ENCODE results near the gene CTIF. TPM values are rescaled to one million over a fixed set of nuclear protein-coding genes. Genes with fewer than 3 reads are reported as not detected.

The CTIF gene
- total RNA-seq, 1 experiment from 2014 or later = 3.7 TPM

GRCh38 chr18:48781163-48781987 lies 242.5 kb downstream of the CTIF start:
- DNase-seq (ENCODE audit: low read depth, low spot score) = no peak
- in situ Hi-C loops (cut with HindIII; ENCODE audit: low pct_unique_long_range_greater_than_20kb, low sequenced_read_pairs) = no loop called here

GRCh38 chr18:48781988-48782363 lies 243.1 kb downstream of the CTIF start:
- DNase-seq (ENCODE audit: low read depth, low spot score) = no peak
- in situ Hi-C loops (cut with HindIII; ENCODE audit: low pct_unique_long_range_greater_than_20kb, low sequenced_read_pairs) = no loop called here

GRCh38 chr18:48782381-48782861 lies 243.6 kb downstream of the CTIF start:
- no peak for DNase-seq (ENCODE audit: low read depth, low spot score)
- in situ Hi-C loops (cut with HindIII; ENCODE audit: low pct_unique_long_range_greater_than_20kb, low sequenced_read_pairs) = no loop called here

DNA sequence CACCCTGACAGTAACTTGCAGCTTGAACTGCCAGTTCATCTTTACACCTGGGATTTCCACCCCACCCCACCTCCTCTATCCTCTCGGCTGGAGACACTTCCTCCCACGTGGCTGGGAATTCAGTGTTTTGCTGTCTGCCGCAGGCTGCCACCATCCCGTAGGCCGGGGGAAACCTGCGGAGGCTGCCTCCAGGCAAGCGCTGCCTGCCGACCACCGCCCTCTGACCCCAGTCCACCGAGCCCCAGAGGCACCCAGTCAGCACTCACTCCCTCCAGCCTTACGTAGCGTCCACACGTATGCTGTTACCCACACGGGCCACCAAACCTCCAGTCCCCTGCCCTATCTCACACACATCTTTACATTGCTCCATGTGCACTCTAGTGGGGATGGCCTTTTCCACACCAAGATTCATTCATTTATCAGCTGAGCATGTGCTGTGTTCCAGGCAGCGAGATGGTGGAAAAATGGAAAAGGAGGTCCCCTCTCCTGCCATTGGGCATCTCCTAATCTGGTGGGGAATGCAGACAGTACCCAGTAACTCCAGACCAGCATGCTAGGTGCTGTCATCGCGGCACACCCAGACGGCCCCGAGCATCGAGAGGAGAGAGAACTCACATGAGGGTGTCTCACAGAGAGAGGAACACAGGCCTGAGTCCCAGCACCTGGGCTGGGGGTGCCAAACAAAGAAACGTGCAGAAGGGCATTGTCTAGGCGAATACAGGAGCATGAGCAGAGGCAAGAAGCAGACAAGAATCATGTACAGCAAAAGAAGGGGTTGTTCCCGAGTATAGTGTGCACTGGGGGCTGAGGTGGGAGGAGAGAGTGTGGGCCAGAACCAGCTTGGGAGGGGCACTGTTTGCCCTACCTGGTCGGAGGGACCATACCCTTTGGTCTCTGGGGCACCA lies 245.0 kb downstream of the CTIF start:
- in situ Hi-C loops (cut with HindIII; ENCODE audit: low pct_unique_long_range_greater_than_20kb, low sequenced_read_pairs) = no loop called here
- no peak for DNase-seq (ENCODE audit: low read depth, low spot score)

- in situ Hi-C loops (cut with HindIII; ENCODE audit: low pct_unique_long_range_greater_than_20kb, low sequenced_read_pairs) = no loop called here
- DNase-seq (ENCODE audit: low read depth, low spot score) = no peak
Observed at GRCh38 chr18:48784656-48785055, 245.8 kb downstream of the CTIF start.

- in situ Hi-C loops (cut with HindIII; ENCODE audit: low pct_unique_long_range_greater_than_20kb, low sequenced_read_pairs) = no loop called here
- DNase-seq (ENCODE audit: low read depth, low spot score) = no peak
Observed at GRCh38 chr18:48785091-48785614, 246.3 kb downstream of the CTIF start.

DNA sequence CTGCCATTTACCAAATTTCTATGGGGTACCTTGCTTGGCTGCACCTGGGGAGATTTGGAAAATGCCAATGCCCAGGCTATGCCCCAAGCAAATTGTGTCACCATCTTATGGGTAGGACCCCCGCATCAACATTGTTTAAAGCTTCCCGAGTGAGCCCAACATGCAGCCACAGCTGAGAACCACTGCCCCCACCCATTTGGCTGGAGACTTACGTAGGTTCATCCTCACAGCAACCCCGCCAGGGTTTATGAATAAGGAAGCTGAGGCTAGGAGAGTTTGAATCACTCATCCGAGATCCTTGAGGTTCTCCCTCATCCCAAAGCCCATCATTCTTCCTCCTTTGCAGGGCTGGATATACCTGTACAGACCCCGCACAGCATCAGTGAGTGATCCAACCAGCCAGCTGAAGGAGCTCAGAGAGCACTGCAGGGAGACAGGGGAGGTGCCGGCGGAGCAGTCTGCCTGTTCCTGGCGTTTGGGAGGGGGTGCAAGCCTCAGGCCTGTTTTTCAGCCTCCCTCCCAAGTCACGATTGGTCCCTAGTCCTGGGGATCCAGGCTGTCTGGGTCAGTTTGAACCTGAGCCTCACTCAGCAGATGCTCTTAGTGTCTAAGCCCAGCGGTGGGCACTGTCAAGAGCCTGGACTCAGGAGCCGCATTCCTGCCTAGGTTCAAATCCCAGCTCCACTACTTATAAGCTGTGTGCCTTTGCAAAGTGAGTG lies 247.1 kb downstream of the CTIF start:
- in situ Hi-C loops (cut with HindIII; ENCODE audit: low pct_unique_long_range_greater_than_20kb, low sequenced_read_pairs) = no loop called here
- DNase-seq (ENCODE audit: low read depth, low spot score) = no peak

GRCh38 chr18:48786455-48787202 lies 247.8 kb downstream of the CTIF start:
- DNase-seq (ENCODE audit: low read depth, low spot score) = no peak
- in situ Hi-C loops (cut with HindIII; ENCODE audit: low pct_unique_long_range_greater_than_20kb, low sequenced_read_pairs) = no loop called here

DNA sequence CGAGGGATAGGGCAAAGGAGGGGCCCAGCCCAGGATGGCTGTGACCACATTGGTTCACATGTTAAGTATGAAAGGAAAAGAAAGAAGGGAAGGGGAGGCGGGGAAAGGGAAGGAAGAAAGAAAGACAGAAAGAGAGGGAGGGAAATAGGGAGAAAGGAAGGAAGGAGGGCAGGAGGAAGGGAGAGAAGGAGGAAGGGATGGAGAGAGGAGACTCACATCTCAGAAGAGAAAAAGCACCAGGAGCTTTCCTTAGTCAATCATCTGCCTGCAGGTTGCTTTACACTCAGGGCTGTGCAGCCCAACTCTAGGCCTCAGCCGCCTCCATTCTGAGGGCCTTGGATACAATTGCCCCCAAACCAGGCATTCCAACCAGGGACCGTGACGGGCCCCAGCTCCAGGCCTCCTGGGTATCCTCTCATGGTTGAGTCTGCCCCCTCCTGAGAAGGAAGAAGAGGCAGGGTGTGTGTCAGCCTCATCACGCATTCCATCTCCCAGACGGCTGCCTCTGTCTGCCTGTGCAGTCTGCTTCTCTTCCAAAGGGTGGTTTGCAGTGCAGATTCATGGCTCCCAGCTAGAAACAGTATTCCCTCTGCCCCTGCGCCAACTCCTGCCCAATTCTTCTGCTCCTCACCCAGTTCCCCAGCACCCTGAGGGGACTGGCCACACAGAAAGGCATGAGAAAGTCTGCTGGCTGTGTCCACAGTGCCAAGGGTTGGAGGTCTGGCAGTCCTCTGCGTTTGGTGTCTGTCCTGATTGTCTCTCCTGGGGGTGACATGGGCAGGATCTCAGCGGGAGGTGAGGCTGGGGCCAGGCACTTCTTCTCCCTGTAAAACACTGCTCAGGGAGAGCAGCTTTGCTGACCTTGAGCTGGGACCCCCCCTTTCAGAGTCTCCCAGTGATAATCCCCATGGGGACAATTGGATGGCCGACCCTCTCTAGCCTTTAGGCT lies 248.6 kb downstream of the CTIF start:
- in situ Hi-C loops (cut with HindIII; ENCODE audit: low pct_unique_long_range_greater_than_20kb, low sequenced_read_pairs) = no loop called here

DNA sequence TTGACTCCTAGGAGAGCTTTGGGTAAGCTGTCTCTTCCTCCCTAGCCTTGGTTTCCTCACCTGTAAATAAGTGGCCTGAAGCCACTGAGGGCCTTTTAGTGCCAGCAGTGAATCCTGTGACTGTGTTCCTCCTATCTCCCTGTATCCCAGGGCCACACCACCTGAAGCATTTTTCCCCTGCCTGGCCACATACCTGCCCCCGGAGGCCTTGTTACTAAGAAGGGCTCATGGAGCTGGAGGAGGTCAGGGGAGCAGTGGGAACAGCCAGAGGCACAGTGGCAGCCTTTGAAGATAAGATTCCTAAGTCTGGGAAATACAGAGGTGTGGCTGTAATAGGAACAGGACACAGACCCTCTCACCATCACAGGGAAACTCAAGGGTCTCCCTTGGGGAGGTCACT lies 249.5 kb downstream of the CTIF start:
- in situ Hi-C loops (cut with HindIII; ENCODE audit: low pct_unique_long_range_greater_than_20kb, low sequenced_read_pairs) = no loop called here
- no peak for DNase-seq (ENCODE audit: low read depth, low spot score)

More for the DNA sequence above, 248.6 kb downstream of the CTIF start:
- no peak for DNase-seq (ENCODE audit: low read depth, low spot score)

DNA sequence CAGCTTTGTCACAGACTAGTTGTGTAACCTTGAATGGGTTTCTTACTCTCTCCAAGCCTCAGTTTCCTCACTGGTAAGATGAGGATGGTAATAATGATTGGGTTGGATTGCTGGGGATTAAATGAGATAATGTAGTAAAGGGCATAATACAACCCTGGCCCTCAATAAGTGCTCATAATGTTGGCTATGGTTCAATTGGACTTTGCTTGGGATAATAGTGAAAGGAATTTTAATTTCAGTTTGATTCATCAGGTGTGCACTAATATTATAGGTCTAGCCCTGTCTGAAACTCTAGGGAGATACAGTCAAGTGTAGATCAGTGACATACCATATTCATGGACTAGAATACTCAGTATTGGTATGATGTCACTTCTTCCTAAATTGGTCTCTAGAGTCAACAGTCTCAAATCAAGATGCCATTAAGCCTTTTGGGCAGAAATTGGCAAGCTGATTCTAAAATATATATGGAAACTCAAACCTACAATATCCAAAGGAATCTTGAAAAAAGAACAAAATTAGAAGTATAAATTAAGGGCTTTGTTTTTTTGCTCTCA lies 250.5 kb downstream of the CTIF start:
- no peak for DNase-seq (ENCODE audit: low read depth, low spot score)
- in situ Hi-C loops (cut with HindIII; ENCODE audit: low pct_unique_long_range_greater_than_20kb, low sequenced_read_pairs) = no loop called here

DNA sequence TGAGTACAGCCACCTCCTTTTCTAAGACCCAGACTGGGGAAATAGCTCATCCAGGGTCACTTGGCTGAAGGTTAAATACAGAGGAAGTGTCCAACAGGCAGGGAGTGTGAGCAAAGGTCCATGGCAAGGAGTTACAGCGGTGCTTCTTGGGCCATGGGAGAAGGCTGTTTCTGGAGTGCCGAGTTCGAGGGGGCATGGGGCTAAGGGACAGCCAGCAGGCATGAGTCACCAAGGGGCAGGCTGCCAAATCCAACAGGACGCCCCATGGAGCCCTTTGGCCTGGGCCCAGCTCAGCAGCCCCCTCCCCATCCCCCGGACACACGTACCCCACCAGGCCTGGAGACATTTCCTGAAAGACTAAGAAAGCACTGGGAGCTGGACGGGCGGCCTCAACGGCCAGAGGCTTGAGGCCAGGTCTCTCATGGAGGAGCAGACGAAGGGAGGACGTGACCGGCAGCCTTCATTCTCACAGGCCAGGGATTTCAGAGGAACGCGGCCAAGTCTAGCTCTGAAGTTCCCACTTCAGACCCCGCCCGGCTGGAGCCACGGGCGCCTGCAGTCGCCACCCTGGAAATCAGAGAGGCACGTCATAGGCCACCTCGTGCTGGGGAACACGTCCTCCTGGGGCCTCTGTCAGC lies 251.5 kb downstream of the CTIF start:
- in situ Hi-C loops (cut with HindIII; ENCODE audit: low pct_unique_long_range_greater_than_20kb, low sequenced_read_pairs) = no loop called here

DNA sequence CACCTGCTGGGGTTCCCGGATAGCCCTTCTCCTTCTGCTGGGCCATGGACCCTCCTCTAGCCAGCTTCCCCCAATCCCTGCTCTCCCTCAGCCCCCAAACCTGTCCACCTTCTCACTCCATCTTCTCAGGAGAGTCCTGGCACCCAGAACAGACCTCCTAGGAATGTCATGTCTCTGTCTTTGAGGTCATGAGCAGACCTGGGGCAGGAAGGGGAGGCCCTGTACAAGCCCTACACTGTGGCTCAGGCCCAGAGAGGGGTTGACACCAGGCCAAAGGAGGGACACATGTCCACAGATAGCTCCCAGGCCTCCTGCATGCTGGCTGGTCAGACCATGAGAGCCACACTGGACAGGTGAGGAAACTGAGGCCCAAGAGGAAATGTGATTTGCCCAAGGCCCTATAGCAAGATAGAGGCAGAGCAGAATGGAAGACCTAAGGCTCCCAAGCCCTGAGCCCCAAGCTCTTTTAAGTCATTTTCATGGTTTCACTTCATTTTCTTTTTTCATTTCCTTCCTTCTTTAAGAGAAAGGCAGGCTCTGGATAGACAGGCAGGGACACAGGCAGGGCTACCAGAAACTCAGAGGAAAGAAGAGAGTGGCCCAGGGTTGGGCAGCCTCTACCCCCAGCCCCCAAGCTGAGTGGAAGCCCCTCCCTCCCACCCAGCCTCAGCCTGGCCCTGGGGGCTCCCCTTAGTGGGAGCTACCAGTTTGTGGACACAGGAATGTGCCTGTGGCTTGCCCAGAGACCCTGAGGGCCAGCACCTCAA lies 252.2 kb downstream of the CTIF start:
- in situ Hi-C loops (cut with HindIII; ENCODE audit: low pct_unique_long_range_greater_than_20kb, low sequenced_read_pairs) = no loop called here
- DNase-seq (ENCODE audit: low read depth, low spot score) = no peak

More for the DNA sequence above, 251.5 kb downstream of the CTIF start:
- DNase-seq (ENCODE audit: low read depth, low spot score) = no peak

DNA sequence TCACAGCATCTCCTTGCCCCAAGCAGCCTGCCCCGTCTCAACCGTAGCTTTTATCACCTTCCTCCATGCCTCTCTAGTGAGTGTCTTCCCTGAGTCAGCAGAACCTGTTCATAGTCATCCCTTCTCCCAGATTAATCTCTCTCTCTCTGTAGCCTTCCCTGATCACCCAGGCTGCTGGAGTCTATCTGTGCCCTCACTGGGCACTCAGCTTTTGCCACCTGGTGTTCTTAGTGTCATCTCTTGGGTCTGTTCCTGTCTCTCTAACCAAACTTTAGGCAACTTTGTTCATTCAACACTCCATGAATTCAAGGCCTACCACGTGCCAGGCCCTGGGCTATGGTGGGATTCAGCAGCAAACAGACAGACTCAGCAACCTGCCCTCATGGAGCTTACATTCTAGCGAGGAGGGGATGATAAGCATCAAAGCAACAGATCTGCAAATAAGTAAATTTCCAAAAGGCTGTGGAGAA lies 252.8 kb downstream of the CTIF start:
- in situ Hi-C loops (cut with HindIII; ENCODE audit: low pct_unique_long_range_greater_than_20kb, low sequenced_read_pairs) = no loop called here
- DNase-seq (ENCODE audit: low read depth, low spot score) = no peak

GRCh38 chr18:48792141-48792540 lies 253.3 kb downstream of the CTIF start:
- no peak for DNase-seq (ENCODE audit: low read depth, low spot score)
- in situ Hi-C loops (cut with HindIII; ENCODE audit: low pct_unique_long_range_greater_than_20kb, low sequenced_read_pairs) = no loop called here
